Peyer's patch (tissue), 4 donors: ENCODE results near the gene FAM229B. TPM values are rescaled to one million over a fixed set of nuclear protein-coding genes. Genes with fewer than 3 reads are reported as not detected.
A peak's percentile ranks its signal among the peaks of the same experiment; 100 is the strongest.

Experiments
- DNase-seq, 3 donors: peaks; one replicate each; pipeline ENCODE4 v3.0.0-alpha.2; 2017 to 2019
- H3K27ac ChIP-seq, 4 donors: fragments of 200-600 bp; sonication (generic); one replicate each; pipeline ENCODE4 v1.5.1; 2016 to 2019
- H3K27me3 ChIP-seq, 2 donors: fragments of 200-600 bp; sonication (generic); one replicate each; pipeline ENCODE4 v1.5.1; 2019
- H3K36me3 ChIP-seq, 3 donors: fragments of 200-600 bp; sonication (generic); one replicate each; pipeline ENCODE4 v1.5.1; 2016 to 2019
- H3K4me1 ChIP-seq, 4 donors: fragments of 200-600 bp; sonication (generic); one replicate each; pipeline ENCODE4 v1.5.1; 2016 to 2019
- H3K4me3 ChIP-seq, 4 donors: fragments of 200-600 bp; sonication (generic); 1 replicate in 3 of 4; 2 replicates in 1 of 4; pipeline ENCODE4 v1.5.1; 2016 to 2019; ENCODE audit warnings: mild to moderate bottlenecking in 1 of 4
- H3K9me3 ChIP-seq, 4 donors: fragments of 200-600 bp; sonication (generic); one replicate each; pipeline ENCODE4 v1.5.1; 2016 to 2019; ENCODE audit warnings: mild to moderate bottlenecking in 1 of 4
- POLR2A ChIP-seq, 2 donors: fragments of 450-650 bp; IDR thresholded peaks; one replicate each; pipeline ENCODE4 v1.5.1; 2017; ENCODE audit warnings: antibody characterized with exemption in 2 of 2, mild to moderate bottlenecking in 2 of 2, moderate library complexity in 2 of 2
- total RNA-seq, 4 donors: library from RNA; depleted of rRNA; stranded (reverse); fragments of >200 nt; gene quantifications; one replicate each; pipeline ENCODE4 v1.1.0, GENCODE V29; 2016
- TF ChIP-seq, protein P1 (sequence below), 6 experiments: fragments of 450-650 bp in 4 of 6; fragments of 200-600 bp in 2 of 6; sonication (generic) in 1 of 6; IDR thresholded peaks; one replicate each; pipeline ENCODE4 v1.5.1; 2017 to 2019; ENCODE audit warnings: antibody characterized with exemption in 6 of 6, mild to moderate bottlenecking in 3 of 6, moderate library complexity in 1 of 6

The FAM229B gene
- total RNA-seq, 4 donors from 2014 or later, result 1.2 to 13.2 (median 2.9) TPM; not detected in 1

- DNase-seq, result no peak
- no peak overlapping the region for H3K27ac ChIP-seq
These were observed 56.9 kb downstream of the FAM229B start for GRCh38 chr6:112144145-112144926.

GRCh38 chr6:112145080-112145573, 57.7 kb downstream of the FAM229B start:
- H3K4me1 ChIP-seq, result no peaks in the 10 kb centered on the region
- TF ChIP-seq, protein P1, sequence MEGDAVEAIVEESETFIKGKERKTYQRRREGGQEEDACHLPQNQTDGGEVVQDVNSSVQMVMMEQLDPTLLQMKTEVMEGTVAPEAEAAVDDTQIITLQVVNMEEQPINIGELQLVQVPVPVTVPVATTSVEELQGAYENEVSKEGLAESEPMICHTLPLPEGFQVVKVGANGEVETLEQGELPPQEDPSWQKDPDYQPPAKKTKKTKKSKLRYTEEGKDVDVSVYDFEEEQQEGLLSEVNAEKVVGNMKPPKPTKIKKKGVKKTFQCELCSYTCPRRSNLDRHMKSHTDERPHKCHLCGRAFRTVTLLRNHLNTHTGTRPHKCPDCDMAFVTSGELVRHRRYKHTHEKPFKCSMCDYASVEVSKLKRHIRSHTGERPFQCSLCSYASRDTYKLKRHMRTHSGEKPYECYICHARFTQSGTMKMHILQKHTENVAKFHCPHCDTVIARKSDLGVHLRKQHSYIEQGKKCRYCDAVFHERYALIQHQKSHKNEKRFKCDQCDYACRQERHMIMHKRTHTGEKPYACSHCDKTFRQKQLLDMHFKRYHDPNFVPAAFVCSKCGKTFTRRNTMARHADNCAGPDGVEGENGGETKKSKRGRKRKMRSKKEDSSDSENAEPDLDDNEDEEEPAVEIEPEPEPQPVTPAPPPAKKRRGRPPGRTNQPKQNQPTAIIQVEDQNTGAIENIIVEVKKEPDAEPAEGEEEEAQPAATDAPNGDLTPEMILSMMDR (IDR thresholded peaks at IDR 0.05), result no peak
- TF ChIP-seq POLR2A (IDR thresholded peaks at IDR 0.05), result no peak
- H3K9me3 ChIP-seq, result no peaks in the 10 kb centered on the region
- no peaks in the 10 kb centered on the region for H3K27me3 ChIP-seq
- DNase-seq, result no peak
- H3K4me3 ChIP-seq, result no peak overlapping the region
- peaks cover 0 to 21% (median 0%) of the 10 kb centered on the region in 3 donors for H3K36me3 ChIP-seq
- no peak overlapping the region for H3K27ac ChIP-seq

More at GRCh38 chr6:112144145-112144926, 56.9 kb downstream of the FAM229B start:
- no peaks in the 10 kb centered on the region for H3K4me1 ChIP-seq
- no peaks in the 10 kb centered on the region for H3K9me3 ChIP-seq
- no peaks in the 10 kb centered on the region for H3K27me3 ChIP-seq
- peaks cover 0 to 26% (median 0%) of the 10 kb centered on the region in 3 donors for H3K36me3 ChIP-seq
- TF ChIP-seq POLR2A (IDR thresholded peaks at IDR 0.05), result no peak
- TF ChIP-seq, protein P1 (IDR thresholded peaks at IDR 0.05), result no peak
- no peak overlapping the region for H3K4me3 ChIP-seq

GRCh38 chr6:112148103-112148502, 60.7 kb downstream of the FAM229B start:
- no peak for TF ChIP-seq POLR2A (IDR thresholded peaks at IDR 0.05)
- TF ChIP-seq, protein P1 (IDR thresholded peaks at IDR 0.05), result no peak
- Histone ChIP-seq H3K4me1 (no peaks in the 10 kb centered on the region), H3K27ac (no peak overlapping the region), H3K9me3 (no peaks in the 10 kb centered on the region), H3K27me3 (no peaks in the 10 kb centered on the region), H3K4me3 (no peak overlapping the region), H3K36me3 (peaks cover 0 to 14% (median 0%) of the 10 kb centered on the region in 3 donors)
- DNase-seq, result no peak

DNA sequence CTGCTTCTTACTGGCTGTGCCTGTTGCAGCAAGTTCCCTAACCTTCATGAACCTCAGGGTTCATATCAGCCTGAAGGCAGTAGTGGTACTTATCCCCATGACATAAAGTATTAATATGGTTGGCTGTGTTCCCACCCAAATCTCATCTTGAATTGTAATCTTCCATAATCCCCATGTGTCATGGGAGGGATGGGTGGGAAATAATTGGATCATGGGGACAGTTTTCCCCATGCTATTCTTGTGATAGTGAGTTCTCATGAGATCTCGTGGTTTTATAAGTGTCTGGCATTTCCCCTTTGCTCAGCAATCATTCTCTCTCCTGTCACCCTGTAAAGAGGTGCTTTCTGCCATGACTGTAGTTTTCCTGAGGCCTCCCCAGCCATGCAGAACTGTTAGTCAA, 61.8 kb downstream of the FAM229B start:
- peak overlapping the region in 3 of 4 donors; percentile 29 to 58 (median 58) for H3K27ac ChIP-seq
- H3K36me3 ChIP-seq, result peaks cover 0 to 9% (median 0%) of the 10 kb centered on the region in 3 donors
- H3K27me3 ChIP-seq, result no peaks in the 10 kb centered on the region
- H3K4me1 ChIP-seq, result no peaks in the 10 kb centered on the region
- no peaks in the 10 kb centered on the region for H3K9me3 ChIP-seq
- TF ChIP-seq, protein P1 (IDR thresholded peaks at IDR 0.05), result no peak
- no peak for TF ChIP-seq POLR2A (IDR thresholded peaks at IDR 0.05)
- H3K4me3 ChIP-seq, result no peak overlapping the region
- no peak for DNase-seq

- H3K9me3 ChIP-seq, result no peaks in the 10 kb centered on the region
- H3K4me1 ChIP-seq, result no peaks in the 10 kb centered on the region
- H3K27me3 ChIP-seq, result no peaks in the 10 kb centered on the region
- no peak overlapping the region for H3K4me3 ChIP-seq
- peaks cover 0 to 6% (median 0%) of the 10 kb centered on the region in 3 donors for H3K36me3 ChIP-seq
- no peak for DNase-seq
- H3K27ac ChIP-seq, result peak overlapping the region in 3 of 4 donors; percentile 29 to 58 (median 58)
- no peak for TF ChIP-seq POLR2A (IDR thresholded peaks at IDR 0.05)
- TF ChIP-seq, protein P1 (IDR thresholded peaks at IDR 0.05), result no peak
These were observed 62.4 kb downstream of the FAM229B start for GRCh38 chr6:112149719-112150263.
